SK-N-SH (cell line): ENCODE results near the gene MCF2L. TPM values are rescaled to one million over a fixed set of nuclear protein-coding genes. Genes with fewer than 3 reads are reported as not detected.
A peak's percentile ranks its signal among the peaks of the same experiment; 100 is the strongest.

Experiments
- CTCF ChIA-PET: fragments of 300-600, 350-600 bp; formaldehyde crosslinking; extraction: SDS; loops from one replicate; lab custom pipeline; 2021; lab: Yijun Ruan, JAX
- POLR2A ChIA-PET: fragments of 350-600 bp; sonication (Branson Sonifier 250); formaldehyde crosslinking; extraction: SDS; loops from one replicate; lab custom pipeline; 2020; ENCODE audit warnings: antibody characterized with exemption, inconsistent platforms; lab: Yijun Ruan, JAX
- DNase-seq: peaks from one replicate; pipeline ENCODE4 v3.0.0; 2012
- H2AFZ ChIP-seq: fragments of 200-600 bp; sonication (generic); 2 replicates; pipeline ENCODE4 v1.8.1; 2016; ENCODE audit warnings: antibody characterized with exemption, mild to moderate bottlenecking, low read depth
- H3F3A ChIP-seq: fragments of 200-600 bp; sonication (generic); replicated peaks from 2 replicates; pipeline ENCODE3; 2016; ENCODE audit warnings: antibody characterized with exemption, mild to moderate bottlenecking; ENCODE audit not compliant: insufficient read depth
- H3K27ac ChIP-seq, 2 experiments: fragments of 200-500 bp in 1 of 2; fragments of 200-600 bp in 1 of 2; sonication (Bioruptor generic) in 1 of 2; sonication (generic), shearing (Covaris generic) in 1 of 2; 2 replicates each; pipeline versions ENCODE4 v1.5.1 to v1.6.1; 2014 to 2016; ENCODE audit warnings: low read depth in 2 of 2, inconsistent platforms in 1 of 2, low read length in 1 of 2, mild to moderate bottlenecking in 1 of 2, mixed read lengths in 1 of 2
- H3K27me3 ChIP-seq: fragments of 200-600 bp; sonication (generic), shearing (Covaris generic); 2 replicates; pipeline ENCODE4 v1.6.1; 2016; ENCODE audit warnings: mixed run types; ENCODE audit not compliant: insufficient read depth
- H3K36me3 ChIP-seq, 2 experiments: fragments of 200-500 bp in 1 of 2; fragments of 200-600 bp in 1 of 2; sonication (Bioruptor generic) in 1 of 2; sonication (generic) in 1 of 2; replicated peaks in 1 of 2; 2 replicates each; pipeline versions ENCODE3 to v1.5.1; 2014 to 2016; ENCODE audit warnings: low read length in 1 of 2, mild to moderate bottlenecking in 1 of 2; ENCODE audit not compliant: insufficient read depth in 2 of 2, control insufficient read depth in 1 of 2
- H3K4me1 ChIP-seq, 2 experiments: fragments of 200-500 bp in 1 of 2; fragments of 200-600 bp in 1 of 2; sonication (Bioruptor generic) in 1 of 2; sonication (generic), shearing (Covaris generic) in 1 of 2; 2 replicates each; pipeline versions ENCODE4 v1.5.1 to v1.6.1; 2014 to 2016; ENCODE audit warnings: low read depth in 1 of 2, low read length in 1 of 2, mixed run types in 1 of 2; ENCODE audit not compliant: insufficient read depth in 2 of 2, control insufficient read depth in 1 of 2
- H3K4me2 ChIP-seq: fragments of 200-600 bp; sonication (generic), shearing (Covaris generic); 2 replicates; pipeline ENCODE4 v1.6.1; 2017; ENCODE audit warnings: mixed run types
- H3K4me3 ChIP-seq, 2 experiments: fragments of 200-500 bp in 1 of 2; fragments of 200-600 bp in 1 of 2; sonication (Bioruptor generic) in 1 of 2; sonication (generic), shearing (Covaris generic) in 1 of 2; 2 replicates each; pipeline versions ENCODE4 v1.5.1 to v1.8.1; 2014 to 2016; ENCODE audit warnings: low read depth in 2 of 2, inconsistent platforms in 1 of 2, low read length in 1 of 2, mild to moderate bottlenecking in 1 of 2, mixed read lengths in 1 of 2, moderate library complexity in 1 of 2
- H3K79me2 ChIP-seq: fragments of 200-600 bp; sonication (generic); 2 replicates; pipeline ENCODE4 v1.8.1; 2017; ENCODE audit warnings: mild to moderate bottlenecking; ENCODE audit not compliant: insufficient read depth
- H3K9ac ChIP-seq: fragments of 200-600 bp; sonication (generic); 2 replicates; pipeline ENCODE4 v1.6.1; 2017; ENCODE audit warnings: mixed run types
- H3K9me2 ChIP-seq: fragments of 200-600 bp; sonication (generic); 2 replicates; pipeline ENCODE4 v1.6.1; 2017; ENCODE audit warnings: mixed run types
- H3K9me3 ChIP-seq: fragments of 200-600 bp; sonication (generic); 2 replicates; pipeline ENCODE4 v1.6.1; 2017; ENCODE audit warnings: mixed run types, mild to moderate bottlenecking, moderate library complexity
- H4K20me1 ChIP-seq: fragments of 200-600 bp; sonication (generic); 2 replicates; pipeline ENCODE4 v1.6.1; 2017; ENCODE audit warnings: mild to moderate bottlenecking, mixed run types; ENCODE audit not compliant: insufficient read depth
- CHD2 ChIP-seq: fragments of 150-350 bp; IDR thresholded peaks from 2 replicates; pipeline ENCODE4 v1.6.1; 2018; ENCODE audit warnings: low read length; ENCODE audit not compliant: partially characterized antibody
- ELF1 ChIP-seq: IDR thresholded peaks from 2 replicates; pipeline ENCODE4 v1.4.0; 2012
- EP300 ChIP-seq, 2 experiments: IDR thresholded peaks; 2 replicates each; pipeline versions ENCODE4 v1.4.0 to v1.6.1; 2012; ENCODE audit warnings: borderline replicate concordance in 1 of 2, low read depth in 1 of 2, low read length in 1 of 2
- FOSL2 ChIP-seq: IDR thresholded peaks from 2 replicates; pipeline ENCODE4 v1.4.0; 2012; ENCODE audit warnings: low read depth, mild to moderate bottlenecking, moderate library complexity, borderline replicate concordance
- FOXJ3 ChIP-seq: sonication (generic); formaldehyde crosslinking; IDR thresholded peaks from 2 replicates; pipeline ENCODE4 v1.5.1; 2020; ENCODE audit warnings: mild to moderate bottlenecking, missing genetic modification reagents
- GABPA ChIP-seq: IDR thresholded peaks from 2 replicates; pipeline ENCODE4 v1.4.0; 2012; ENCODE audit warnings: low read depth, mild to moderate bottlenecking
- MEF2A ChIP-seq: IDR thresholded peaks from 2 replicates; pipeline ENCODE4 v1.4.0; 2012; ENCODE audit warnings: low read depth, borderline replicate concordance
- MXI1 ChIP-seq: IDR thresholded peaks from 2 replicates; pipeline ENCODE4 v1.6.1; 2012; ENCODE audit warnings: mild to moderate bottlenecking, low read depth, low read length, improper control_type of control experiment
- NFIC ChIP-seq: IDR thresholded peaks from 2 replicates; pipeline ENCODE4 v1.4.0; 2012; ENCODE audit warnings: borderline replicate concordance
- NRF1 ChIP-seq: IDR thresholded peaks from 2 replicates; pipeline ENCODE4 v1.6.1; 2012; ENCODE audit warnings: low read depth, mild to moderate bottlenecking, low read length
- RAD21 ChIP-seq: IDR thresholded peaks from 2 replicates; pipeline ENCODE4 v1.6.1; 2012; ENCODE audit warnings: mild to moderate bottlenecking, low read length
- RXRA ChIP-seq: IDR thresholded peaks from 2 replicates; pipeline ENCODE4 v1.4.0; 2012; ENCODE audit warnings: low read depth, mild to moderate bottlenecking, borderline replicate concordance
- TAF1 ChIP-seq: IDR thresholded peaks from 2 replicates; pipeline ENCODE4 v1.6.1; 2012; ENCODE audit warnings: low read depth, mild to moderate bottlenecking, low read length, moderate library complexity, borderline replicate concordance
- TCF12 ChIP-seq: IDR thresholded peaks from 2 replicates; pipeline ENCODE4 v1.4.0; 2012
- TEAD4 ChIP-seq: IDR thresholded peaks from 2 replicates; pipeline ENCODE4 v1.4.0; 2012; ENCODE audit warnings: mild to moderate bottlenecking, borderline replicate concordance; ENCODE audit not compliant: insufficient read depth
- WGBS: methylation state at CpG from one replicate; pipeline ENCODE4 v1.1.6; 2017; ENCODE audit warnings: low lambda C conversion rate; 5-methylcytosine and 5-hydroxymethylcytosine counted together
- polyA plus RNA-seq, 3 experiments: library from polyadenylated mRNA; depleted of rRNA; stranded (reverse); fragments of >200 nt; gene quantifications; 2 replicates each; pipeline ENCODE4 v1.2.3, GENCODE V29; 2012
- TF ChIP-seq, protein P1 (sequence below): fragments of 150-350 bp; IDR thresholded peaks from 2 replicates; pipeline ENCODE4 v1.6.1; 2017; ENCODE audit warnings: antibody characterized with exemption, low read length, low read depth, borderline replicate concordance
- TF ChIP-seq, protein P2 (sequence below): fragments of 200-600 bp; sonication (generic); IDR thresholded peaks from 2 replicates; pipeline ENCODE4 v1.6.1; 2017; ENCODE audit warnings: antibody characterized with exemption, mild to moderate bottlenecking, moderate library complexity
- TF ChIP-seq, protein P3 (sequence below): IDR thresholded peaks from 2 replicates; pipeline ENCODE4 v1.4.0; 2012; ENCODE audit warnings: low read depth, borderline replicate concordance
- TF ChIP-seq, protein P4 (sequence below): IDR thresholded peaks from 2 replicates; pipeline ENCODE4 v1.4.0; 2012; ENCODE audit warnings: low read depth, borderline replicate concordance

Gene MCF2L
- polyA plus RNA-seq, 1 of the 3 experiments (the other 2 are of a cell fraction) = 0.56 TPM

DNA sequence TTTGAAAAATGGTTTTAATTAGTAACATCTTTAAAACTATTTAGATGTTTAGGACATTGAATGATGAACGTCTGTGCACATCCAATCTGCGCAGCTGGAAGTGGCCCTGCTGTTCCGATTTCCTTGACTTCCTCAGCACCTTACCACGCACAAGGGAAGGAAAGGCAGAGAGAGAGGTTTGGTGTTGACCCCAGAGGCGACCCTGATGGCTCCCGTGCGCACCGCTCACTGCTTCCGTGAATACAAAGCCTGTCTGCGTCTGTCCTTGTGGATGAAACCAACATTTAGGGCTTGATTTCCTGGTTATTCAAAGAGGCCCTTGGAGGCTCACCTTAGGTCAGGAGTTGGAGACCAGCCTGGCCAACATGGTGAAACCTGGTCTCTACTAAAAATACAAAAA is 8.5 kb downstream of the MCF2L start (continued):
- TF ChIP-seq RAD21 (no peak), GABPA (no peak)

DNA sequence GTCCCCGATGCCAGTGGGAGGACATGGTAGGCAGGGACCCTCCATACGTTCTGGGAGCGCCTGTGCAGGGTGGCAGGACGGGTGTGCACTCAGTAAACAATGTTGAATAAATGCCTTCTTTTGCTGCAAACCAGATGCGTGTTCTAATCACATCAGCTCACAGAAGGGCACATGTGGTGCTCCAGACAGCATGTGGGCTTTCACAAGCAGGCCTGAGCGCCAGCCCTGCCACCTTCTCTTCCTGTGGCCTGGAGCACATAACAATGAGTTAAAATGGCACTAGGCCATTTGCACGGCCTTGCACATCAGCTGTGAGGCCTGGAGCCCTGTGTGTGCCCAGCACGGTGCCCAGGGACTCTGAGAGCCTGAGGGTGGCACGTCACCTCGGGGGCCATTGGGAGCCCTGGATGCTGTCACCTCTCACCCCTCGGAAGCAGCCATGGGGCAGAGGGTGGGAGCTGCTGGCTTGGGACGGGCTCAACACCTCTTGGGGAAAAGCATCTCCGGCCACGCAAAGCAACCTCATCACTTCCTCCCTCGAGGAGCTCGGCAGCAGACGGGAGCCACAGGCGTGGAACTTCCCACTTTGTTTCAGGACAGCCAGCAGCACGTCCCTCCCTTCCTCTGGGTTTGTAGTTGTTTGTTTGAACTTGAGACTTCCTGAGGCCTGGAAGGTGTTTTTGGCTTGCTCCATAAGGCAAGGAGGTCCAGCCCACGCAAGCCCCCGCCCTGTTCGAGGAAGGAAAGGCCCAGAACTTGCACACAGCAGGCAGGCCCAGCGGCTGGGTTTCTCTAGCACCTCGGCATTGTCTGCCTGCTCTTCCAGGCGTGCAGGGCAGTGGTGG is 9.8 kb downstream of the MCF2L start:
- H3K4me1 ChIP-seq = peaks cover 0 to 60% of the 10 kb centered on the region in 2 experiments; a peak in 1 of 4 replicates
- peaks cover 6% of the 10 kb centered on the region; the same call in 1 of the 2 replicates for H3K27me3 ChIP-seq
- H3K9me3 ChIP-seq = no peaks in the 10 kb centered on the region
- POLR2A ChIA-PET = no interaction called here
- H3K4me3 ChIP-seq = no peak overlapping the region
- H3F3A ChIP-seq = no peaks in the 10 kb centered on the region
- H3K36me3 ChIP-seq = no peaks in the 10 kb centered on the region
- no peaks in the 10 kb centered on the region for H3K9me2 ChIP-seq
- no peaks in the 10 kb centered on the region for H4K20me1 ChIP-seq
- H3K4me2 ChIP-seq = no peak overlapping the region
- DNase-seq = peak; percentile 65
- WGBS = 50% methylated on average over 18 of the region's 25 CpGs
- TF ChIP-seq, protein P1, sequence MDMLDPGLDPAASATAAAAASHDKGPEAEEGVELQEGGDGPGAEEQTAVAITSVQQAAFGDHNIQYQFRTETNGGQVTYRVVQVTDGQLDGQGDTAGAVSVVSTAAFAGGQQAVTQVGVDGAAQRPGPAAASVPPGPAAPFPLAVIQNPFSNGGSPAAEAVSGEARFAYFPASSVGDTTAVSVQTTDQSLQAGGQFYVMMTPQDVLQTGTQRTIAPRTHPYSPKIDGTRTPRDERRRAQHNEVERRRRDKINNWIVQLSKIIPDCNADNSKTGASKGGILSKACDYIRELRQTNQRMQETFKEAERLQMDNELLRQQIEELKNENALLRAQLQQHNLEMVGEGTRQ = no peak
- TF ChIP-seq MXI1 (peak; percentile 82), CHD2 (no peak), MEF2A (no peak), NFIC (no peak), FOXJ3 (0 out of 2 replicates have a peak, but pooled peaks have one; percentile 7)
- TF ChIP-seq, protein P2, sequence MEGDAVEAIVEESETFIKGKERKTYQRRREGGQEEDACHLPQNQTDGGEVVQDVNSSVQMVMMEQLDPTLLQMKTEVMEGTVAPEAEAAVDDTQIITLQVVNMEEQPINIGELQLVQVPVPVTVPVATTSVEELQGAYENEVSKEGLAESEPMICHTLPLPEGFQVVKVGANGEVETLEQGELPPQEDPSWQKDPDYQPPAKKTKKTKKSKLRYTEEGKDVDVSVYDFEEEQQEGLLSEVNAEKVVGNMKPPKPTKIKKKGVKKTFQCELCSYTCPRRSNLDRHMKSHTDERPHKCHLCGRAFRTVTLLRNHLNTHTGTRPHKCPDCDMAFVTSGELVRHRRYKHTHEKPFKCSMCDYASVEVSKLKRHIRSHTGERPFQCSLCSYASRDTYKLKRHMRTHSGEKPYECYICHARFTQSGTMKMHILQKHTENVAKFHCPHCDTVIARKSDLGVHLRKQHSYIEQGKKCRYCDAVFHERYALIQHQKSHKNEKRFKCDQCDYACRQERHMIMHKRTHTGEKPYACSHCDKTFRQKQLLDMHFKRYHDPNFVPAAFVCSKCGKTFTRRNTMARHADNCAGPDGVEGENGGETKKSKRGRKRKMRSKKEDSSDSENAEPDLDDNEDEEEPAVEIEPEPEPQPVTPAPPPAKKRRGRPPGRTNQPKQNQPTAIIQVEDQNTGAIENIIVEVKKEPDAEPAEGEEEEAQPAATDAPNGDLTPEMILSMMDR = no peak
- TF ChIP-seq, all 33 proteins: peak for 2
- no peak overlapping the region for H2AFZ ChIP-seq
- H3K27ac ChIP-seq = peak overlapping the region in 1 of 2 experiments; percentile 58; a peak in 2 of 4 replicates
- H3K9ac ChIP-seq = no peak overlapping the region
- CTCF ChIA-PET = interaction anchor here (0.8 to 2.0 kb wide), 5 partner anchors 9 to 36 kb away, joined by 3 to 7 read pairs (median 5); partner anchors contain the start of gene MCF2L
- H3K79me2 ChIP-seq = no peaks in the 10 kb centered on the region

DNA sequence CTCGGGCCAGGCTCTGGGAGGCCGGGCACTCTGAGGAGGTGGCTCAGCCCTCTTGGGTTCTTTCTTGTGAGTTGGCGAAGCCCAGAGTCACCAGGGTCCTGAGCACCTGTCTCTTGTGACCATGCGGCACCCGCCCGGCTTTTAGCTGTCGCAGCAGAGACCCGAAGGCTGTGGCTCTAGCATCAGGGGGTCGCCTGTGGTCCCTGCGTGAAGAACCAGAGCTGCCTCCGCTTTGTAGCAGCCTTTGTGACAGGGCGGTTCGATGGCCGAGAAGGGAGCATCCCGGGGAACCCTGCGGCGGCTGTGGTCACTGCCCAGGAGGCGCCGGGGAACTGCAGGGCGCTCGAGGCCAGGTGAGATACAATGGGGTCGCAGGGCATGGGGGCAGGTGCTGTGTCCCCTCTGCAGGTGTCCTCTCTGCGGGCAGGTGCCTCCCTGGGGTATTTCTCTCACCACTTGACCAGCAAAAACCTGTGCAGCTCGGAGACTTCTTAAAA is 10.4 kb downstream of the MCF2L start:
- POLR2A ChIA-PET = no interaction called here
- Histone ChIP-seq H2AFZ (no peak overlapping the region), H4K20me1 (no peaks in the 10 kb centered on the region), H3K9me2 (no peaks in the 10 kb centered on the region), H3K36me3 (no peaks in the 10 kb centered on the region), H3K4me3 (no peak overlapping the region), H3K27ac (peak overlapping the region in 1 of 2 experiments; percentile 58; a peak in 1 of 4 replicates), H3K9me3 (no peaks in the 10 kb centered on the region), H3K27me3 (peaks cover 6% of the 10 kb centered on the region; the same call in 1 of the 2 replicates), H3K9ac (no peak overlapping the region), H3F3A (no peaks in the 10 kb centered on the region), H3K4me2 (no peak overlapping the region), H3K79me2 (no peaks in the 10 kb centered on the region), H3K4me1 (peaks cover 0 to 63% of the 10 kb centered on the region in 2 experiments; a peak in 1 of 4 replicates)
- DNase-seq = no peak
- 77% methylated on average over 10 of the region's 24 CpGs for WGBS
- CTCF ChIA-PET = interaction anchor here (1.0 to 1.9 kb wide), 5 partner anchors 10 to 50 kb away, joined by 3 to 6 read pairs (median 4); partner anchors contain the start of gene MCF2L
- TF ChIP-seq TCF12 (no peak), ELF1 (no peak), TAF1 (no peak), NRF1 (no peak), EP300 (IDR thresholded peaks at IDR 0.05; ENCODE audit: borderline replicate concordance in 1 of 2, low read depth in 1 of 2, low read length in 1 of 2) (no peak), FOSL2 (no peak), CHD2 (no peak), TEAD4 (no peak), RXRA (no peak)
- TF ChIP-seq, protein P3, sequence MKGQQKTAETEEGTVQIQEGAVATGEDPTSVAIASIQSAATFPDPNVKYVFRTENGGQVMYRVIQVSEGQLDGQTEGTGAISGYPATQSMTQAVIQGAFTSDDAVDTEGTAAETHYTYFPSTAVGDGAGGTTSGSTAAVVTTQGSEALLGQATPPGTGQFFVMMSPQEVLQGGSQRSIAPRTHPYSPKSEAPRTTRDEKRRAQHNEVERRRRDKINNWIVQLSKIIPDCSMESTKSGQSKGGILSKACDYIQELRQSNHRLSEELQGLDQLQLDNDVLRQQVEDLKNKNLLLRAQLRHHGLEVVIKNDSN = no peak
- TF ChIP-seq, protein P4, sequence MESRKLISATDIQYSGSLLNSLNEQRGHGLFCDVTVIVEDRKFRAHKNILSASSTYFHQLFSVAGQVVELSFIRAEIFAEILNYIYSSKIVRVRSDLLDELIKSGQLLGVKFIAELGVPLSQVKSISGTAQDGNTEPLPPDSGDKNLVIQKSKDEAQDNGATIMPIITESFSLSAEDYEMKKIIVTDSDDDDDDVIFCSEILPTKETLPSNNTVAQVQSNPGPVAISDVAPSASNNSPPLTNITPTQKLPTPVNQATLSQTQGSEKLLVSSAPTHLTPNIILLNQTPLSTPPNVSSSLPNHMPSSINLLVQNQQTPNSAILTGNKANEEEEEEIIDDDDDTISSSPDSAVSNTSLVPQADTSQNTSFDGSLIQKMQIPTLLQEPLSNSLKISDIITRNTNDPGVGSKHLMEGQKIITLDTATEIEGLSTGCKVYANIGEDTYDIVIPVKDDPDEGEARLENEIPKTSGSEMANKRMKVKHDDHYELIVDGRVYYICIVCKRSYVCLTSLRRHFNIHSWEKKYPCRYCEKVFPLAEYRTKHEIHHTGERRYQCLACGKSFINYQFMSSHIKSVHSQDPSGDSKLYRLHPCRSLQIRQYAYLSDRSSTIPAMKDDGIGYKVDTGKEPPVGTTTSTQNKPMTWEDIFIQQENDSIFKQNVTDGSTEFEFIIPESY = no peak
